ENCODE results near the gene MAX. TPM values are rescaled to one million over a fixed set of nuclear protein-coding genes. Genes with fewer than 3 reads are reported as not detected.

The MAX gene
- total and polyA plus RNA-seq, 2 experiments from 2014 or later, result 25.0 to 27.7 TPM

GRCh38 chr14:65042296-65042695 is 60.0 kb downstream of the MAX start:
- Histone ChIP-seq H3K79me2 (replicated peaks; ENCODE audit: insufficient read depth) (no peaks in the 10 kb centered on the region), H2AFZ (no peak overlapping the region), H4K20me1 (replicated peaks; ENCODE audit: insufficient read depth) (0 out of 2 replicates have a peak, but pooled peaks cover 5% of the 10 kb centered on the region), H3K36me3 (ENCODE audit: insufficient read depth) (no peaks in the 10 kb centered on the region), H3F3A (replicated peaks; ENCODE audit: low read depth) (no peaks in the 10 kb centered on the region), H3K27ac (ENCODE audit: low read depth) (no peak overlapping the region), H3K9me2 (ENCODE audit: insufficient read depth) (no peaks in the 10 kb centered on the region), H3K4me3 (no peak overlapping the region), H3K4me2 (no peak overlapping the region), H3K4me1 (ENCODE audit: insufficient read depth) (peaks cover 3% of the 10 kb centered on the region; the same call in 1 of the 2 replicates), H3K27me3 (ENCODE audit: insufficient read depth) (no peaks in the 10 kb centered on the region)
- Mint-ChIP-seq H3K4me1 (peaks cover 2% of the 10 kb centered on the region; the same call in 2 of the 3 replicates), H3K4me3 (no peak overlapping the region), H3K27ac (no peak overlapping the region), H3K27me3 (ENCODE audit: insufficient read depth, low read depth, poor library complexity) (peaks cover 1% of the 10 kb centered on the region), H3K36me3 (ENCODE audit: low read depth) (peaks cover 15% of the 10 kb centered on the region; the same call in 2 of the 3 replicates), H3K9me3 (no peaks in the 10 kb centered on the region)
- DNase-seq (ENCODE audit: low spot score), result no peak
- ATAC-seq, result no peak
- TF ChIP-seq ZNF114 (CRISPR knock-in tag; IDR thresholded peaks at IDR 0.05) (no peak), POLR2AphosphoS5 (IDR thresholded peaks at IDR 0.05; ENCODE audit: low read depth) (no peak), EZH2phosphoT487 (IDR thresholded peaks at IDR 0.05; ENCODE audit: unreplicated experiment) (no peak)

- Histone ChIP-seq H3K36me3 (ENCODE audit: insufficient read depth) (no peaks in the 10 kb centered on the region), H3K4me2 (no peak overlapping the region), H3K79me2 (replicated peaks; ENCODE audit: insufficient read depth) (no peaks in the 10 kb centered on the region), H3K4me1 (ENCODE audit: insufficient read depth) (no peaks in the 10 kb centered on the region), H3K9me2 (ENCODE audit: insufficient read depth) (no peaks in the 10 kb centered on the region), H4K20me1 (replicated peaks; ENCODE audit: insufficient read depth) (no peaks in the 10 kb centered on the region), H3K4me3 (no peak overlapping the region), H3K27me3 (ENCODE audit: insufficient read depth) (no peaks in the 10 kb centered on the region), H3F3A (replicated peaks; ENCODE audit: low read depth) (no peaks in the 10 kb centered on the region), H3K27ac (ENCODE audit: low read depth) (no peak overlapping the region), H2AFZ (no peak overlapping the region)
- DNase-seq (ENCODE audit: low spot score), result no peak
- Mint-ChIP-seq H3K36me3 (ENCODE audit: low read depth) (peaks cover 15% of the 10 kb centered on the region; the same call in 2 of the 3 replicates), H3K4me1 (no peaks in the 10 kb centered on the region), H3K4me3 (no peak overlapping the region), H3K27ac (no peak overlapping the region), H3K9me3 (no peaks in the 10 kb centered on the region), H3K27me3 (ENCODE audit: insufficient read depth, low read depth, poor library complexity) (peaks cover 1% of the 10 kb centered on the region)
- ATAC-seq, result no peak
- TF ChIP-seq, protein P1, sequence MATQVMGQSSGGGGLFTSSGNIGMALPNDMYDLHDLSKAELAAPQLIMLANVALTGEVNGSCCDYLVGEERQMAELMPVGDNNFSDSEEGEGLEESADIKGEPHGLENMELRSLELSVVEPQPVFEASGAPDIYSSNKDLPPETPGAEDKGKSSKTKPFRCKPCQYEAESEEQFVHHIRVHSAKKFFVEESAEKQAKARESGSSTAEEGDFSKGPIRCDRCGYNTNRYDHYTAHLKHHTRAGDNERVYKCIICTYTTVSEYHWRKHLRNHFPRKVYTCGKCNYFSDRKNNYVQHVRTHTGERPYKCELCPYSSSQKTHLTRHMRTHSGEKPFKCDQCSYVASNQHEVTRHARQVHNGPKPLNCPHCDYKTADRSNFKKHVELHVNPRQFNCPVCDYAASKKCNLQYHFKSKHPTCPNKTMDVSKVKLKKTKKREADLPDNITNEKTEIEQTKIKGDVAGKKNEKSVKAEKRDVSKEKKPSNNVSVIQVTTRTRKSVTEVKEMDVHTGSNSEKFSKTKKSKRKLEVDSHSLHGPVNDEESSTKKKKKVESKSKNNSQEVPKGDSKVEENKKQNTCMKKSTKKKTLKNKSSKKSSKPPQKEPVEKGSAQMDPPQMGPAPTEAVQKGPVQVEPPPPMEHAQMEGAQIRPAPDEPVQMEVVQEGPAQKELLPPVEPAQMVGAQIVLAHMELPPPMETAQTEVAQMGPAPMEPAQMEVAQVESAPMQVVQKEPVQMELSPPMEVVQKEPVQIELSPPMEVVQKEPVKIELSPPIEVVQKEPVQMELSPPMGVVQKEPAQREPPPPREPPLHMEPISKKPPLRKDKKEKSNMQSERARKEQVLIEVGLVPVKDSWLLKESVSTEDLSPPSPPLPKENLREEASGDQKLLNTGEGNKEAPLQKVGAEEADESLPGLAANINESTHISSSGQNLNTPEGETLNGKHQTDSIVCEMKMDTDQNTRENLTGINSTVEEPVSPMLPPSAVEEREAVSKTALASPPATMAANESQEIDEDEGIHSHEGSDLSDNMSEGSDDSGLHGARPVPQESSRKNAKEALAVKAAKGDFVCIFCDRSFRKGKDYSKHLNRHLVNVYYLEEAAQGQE (IDR thresholded peaks at IDR 0.05; ENCODE audit: unreplicated experiment), result no peak
- TF ChIP-seq STAT1 (IDR thresholded peaks at IDR 0.05; ENCODE audit: unreplicated experiment), result no peak
- no peak for TF ChIP-seq EZH2phosphoT487 (IDR thresholded peaks at IDR 0.05; ENCODE audit: unreplicated experiment)
- TF ChIP-seq POLR2AphosphoS5 (IDR thresholded peaks at IDR 0.05; ENCODE audit: low read depth), result no peak
- TF ChIP-seq JUNB (IDR thresholded peaks at IDR 0.05; ENCODE audit: unreplicated experiment), result no peak
- no peak for TF ChIP-seq ZNF114 (CRISPR knock-in tag; IDR thresholded peaks at IDR 0.05)
- TF ChIP-seq, protein P2, sequence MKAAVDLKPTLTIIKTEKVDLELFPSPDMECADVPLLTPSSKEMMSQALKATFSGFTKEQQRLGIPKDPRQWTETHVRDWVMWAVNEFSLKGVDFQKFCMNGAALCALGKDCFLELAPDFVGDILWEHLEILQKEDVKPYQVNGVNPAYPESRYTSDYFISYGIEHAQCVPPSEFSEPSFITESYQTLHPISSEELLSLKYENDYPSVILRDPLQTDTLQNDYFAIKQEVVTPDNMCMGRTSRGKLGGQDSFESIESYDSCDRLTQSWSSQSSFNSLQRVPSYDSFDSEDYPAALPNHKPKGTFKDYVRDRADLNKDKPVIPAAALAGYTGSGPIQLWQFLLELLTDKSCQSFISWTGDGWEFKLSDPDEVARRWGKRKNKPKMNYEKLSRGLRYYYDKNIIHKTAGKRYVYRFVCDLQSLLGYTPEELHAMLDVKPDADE (IDR thresholded peaks at IDR 0.05), result no peak
- TF ChIP-seq, protein P3, sequence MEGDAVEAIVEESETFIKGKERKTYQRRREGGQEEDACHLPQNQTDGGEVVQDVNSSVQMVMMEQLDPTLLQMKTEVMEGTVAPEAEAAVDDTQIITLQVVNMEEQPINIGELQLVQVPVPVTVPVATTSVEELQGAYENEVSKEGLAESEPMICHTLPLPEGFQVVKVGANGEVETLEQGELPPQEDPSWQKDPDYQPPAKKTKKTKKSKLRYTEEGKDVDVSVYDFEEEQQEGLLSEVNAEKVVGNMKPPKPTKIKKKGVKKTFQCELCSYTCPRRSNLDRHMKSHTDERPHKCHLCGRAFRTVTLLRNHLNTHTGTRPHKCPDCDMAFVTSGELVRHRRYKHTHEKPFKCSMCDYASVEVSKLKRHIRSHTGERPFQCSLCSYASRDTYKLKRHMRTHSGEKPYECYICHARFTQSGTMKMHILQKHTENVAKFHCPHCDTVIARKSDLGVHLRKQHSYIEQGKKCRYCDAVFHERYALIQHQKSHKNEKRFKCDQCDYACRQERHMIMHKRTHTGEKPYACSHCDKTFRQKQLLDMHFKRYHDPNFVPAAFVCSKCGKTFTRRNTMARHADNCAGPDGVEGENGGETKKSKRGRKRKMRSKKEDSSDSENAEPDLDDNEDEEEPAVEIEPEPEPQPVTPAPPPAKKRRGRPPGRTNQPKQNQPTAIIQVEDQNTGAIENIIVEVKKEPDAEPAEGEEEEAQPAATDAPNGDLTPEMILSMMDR (conservative IDR thresholded peaks at IDR 0.05; ENCODE audit: low read depth in 2 of 2), result no peak
- TF ChIP-seq NANOG (IDR thresholded peaks at IDR 0.05; ENCODE audit: borderline replicate concordance), result no peak
- no peak for TF ChIP-seq CREB1 (CRISPR knock-in tag; IDR thresholded peaks at IDR 0.05; ENCODE audit: low read depth)
- TF ChIP-seq EZH2 (IDR thresholded peaks at IDR 0.05; ENCODE audit: low read depth, unreplicated experiment), result no peak
- no peak for TF ChIP-seq ZNF331 (CRISPR knock-in tag; IDR thresholded peaks at IDR 0.05; ENCODE audit: low read depth)
Observed at GRCh38 chr14:65041434-65041915, 60.8 kb downstream of the MAX start.

Data from GM23338 (cell line).